CD4-positive, alpha-beta T cell treated with Interleukin-4 for 1 hour (primary cell): ENCODE data around the gene CPM.
"Not testable (repeated sequence)": the region's sequence is repeated elsewhere in the genome, so short reads cannot be mapped to it uniquely, and the experiment has no call there.

Experiments
- DNase-seq, 2 donors: peaks; one replicate each; pipeline ENCODE4 v3.0.0-alpha.2; 2020 to 2022

The CPM gene

DNA sequence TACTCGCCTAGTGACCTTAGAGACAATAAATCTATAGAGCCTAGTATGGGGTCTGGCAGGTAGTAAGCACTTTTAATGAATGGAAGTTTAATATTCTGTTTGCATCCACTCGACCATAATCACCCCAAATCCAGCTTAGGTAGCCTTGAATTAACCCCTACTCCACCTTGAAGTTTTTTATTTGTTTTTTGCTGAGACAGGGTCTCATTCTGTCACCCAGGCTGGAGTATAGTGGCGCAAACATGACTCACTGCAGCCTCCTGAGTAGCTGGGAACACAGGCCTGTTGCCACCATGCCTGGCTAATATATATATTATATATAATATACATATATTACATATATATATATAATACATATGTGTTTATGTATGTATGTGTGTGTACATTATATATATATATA, 86.2 kb downstream of the CPM start:
- DNase-seq: no peak

DNA sequence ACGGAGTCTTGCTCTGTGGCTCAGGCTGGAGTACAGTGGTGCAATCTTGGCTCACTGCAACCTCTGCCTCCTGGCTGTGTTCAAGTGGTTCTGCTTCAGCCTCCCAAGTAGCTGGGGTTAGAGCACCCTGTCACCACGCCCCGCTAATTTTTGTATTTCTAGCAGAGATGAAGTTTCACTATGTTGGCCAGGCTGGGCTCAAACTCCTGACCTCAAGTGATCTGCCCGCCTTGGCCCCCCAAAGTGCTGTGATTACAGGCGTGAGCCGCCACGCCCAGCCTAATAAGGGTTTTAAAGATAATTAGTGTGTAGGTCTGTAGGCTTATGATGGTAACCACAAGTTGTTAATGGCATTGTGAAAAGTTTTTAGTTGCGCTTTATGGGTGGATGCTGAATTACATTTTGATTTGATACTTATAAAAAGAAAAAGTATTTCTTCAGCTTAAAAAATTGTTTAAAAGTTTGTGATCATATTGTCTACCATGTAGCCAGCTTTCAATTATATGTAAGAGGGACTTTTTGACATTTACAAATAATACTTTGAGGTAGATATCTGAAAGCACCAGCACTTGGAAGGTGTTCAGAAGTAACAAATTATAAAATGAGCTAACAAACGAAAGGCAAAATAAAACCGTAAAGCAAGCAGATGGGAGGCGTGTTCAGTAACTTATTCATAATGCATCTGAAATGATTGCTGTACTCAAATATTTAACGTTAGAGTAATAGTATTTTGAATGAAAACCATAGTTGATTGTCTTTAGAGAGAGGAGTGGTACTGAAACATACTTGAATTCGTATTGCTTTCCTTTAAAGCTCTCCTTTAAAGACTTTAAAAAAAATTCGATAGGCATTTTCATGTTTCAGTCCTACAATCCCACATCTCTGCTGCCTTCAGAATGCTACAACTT, 87.9 kb downstream of the CPM start:
- DNase-seq: no peak

DNA sequence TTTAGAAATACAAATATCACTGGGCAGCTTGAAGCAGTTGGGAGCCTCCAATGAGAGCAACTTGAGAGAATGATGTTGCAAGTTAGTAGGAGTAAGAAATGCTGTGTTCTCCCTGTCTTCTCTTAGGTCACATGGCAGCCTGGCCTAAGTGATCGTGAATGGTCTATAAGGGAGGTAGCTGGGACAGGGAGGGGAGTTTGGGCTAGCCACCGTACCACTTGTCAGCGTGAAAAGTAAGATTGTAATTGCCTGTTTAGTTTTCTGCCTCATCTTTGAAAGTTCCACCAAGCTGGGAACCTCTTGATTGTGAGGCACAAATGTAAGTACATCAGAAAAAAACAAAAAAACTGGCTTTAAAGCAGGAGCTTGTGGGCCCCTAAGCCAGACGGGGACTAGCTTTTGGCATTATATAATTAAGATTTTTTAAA, 88.6 kb downstream of the CPM start:
- DNase-seq: no peak

DNA sequence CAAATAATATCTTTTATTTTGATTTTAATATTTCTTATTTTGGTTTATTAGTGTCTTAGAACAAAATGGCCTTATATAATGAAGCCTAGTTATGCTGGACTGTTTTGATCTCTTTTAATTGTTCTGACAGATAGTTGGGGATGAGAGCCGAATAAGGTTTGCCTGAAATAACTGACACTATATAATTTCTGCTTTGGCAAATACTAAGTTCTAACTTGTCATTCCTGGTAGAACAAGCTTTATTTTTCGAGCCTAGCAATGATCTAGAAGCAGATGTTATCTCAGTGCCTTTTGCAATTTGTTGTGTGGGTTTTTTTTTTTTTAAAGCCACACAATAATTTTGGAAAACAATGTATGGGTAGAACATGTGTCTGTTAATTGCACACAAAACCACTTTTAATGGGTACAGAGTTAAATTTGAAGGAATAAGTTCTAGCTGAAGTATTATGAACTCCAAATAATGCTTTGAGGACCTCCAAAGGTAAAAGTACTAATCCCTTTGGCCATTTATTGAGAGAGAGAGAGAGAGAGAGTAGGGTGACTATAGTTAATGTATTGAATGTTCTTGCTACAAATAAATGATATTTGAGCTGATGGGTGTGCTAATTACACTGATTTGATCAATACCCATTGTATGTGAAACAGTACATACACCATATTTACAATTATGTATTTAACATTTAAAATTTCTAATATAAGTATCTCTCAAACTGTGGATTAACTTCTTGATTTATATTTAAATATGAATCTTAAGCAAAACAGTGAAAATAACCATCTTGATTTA, 90.0 kb downstream of the CPM start:
- DNase-seq: no peak

DNA sequence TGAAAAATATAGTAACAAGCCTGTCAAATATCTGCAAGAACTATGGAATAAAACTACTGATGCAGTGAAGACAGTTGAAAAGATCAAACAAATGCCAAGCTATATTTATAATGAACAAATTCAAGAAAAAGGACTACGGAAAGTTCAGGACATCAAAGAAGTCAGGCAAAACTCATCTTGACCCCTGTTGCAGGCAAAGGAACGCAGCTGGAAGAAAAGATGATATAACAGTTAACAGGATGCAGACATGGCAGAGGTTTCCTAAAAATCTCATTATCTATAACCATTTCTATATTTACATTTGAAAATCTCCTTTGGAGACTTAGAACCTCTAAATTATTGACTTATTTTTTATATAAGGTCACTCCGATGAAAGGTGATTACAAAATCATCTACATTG, 90.8 kb downstream of the CPM start:
- DNase-seq: no peak

DNA sequence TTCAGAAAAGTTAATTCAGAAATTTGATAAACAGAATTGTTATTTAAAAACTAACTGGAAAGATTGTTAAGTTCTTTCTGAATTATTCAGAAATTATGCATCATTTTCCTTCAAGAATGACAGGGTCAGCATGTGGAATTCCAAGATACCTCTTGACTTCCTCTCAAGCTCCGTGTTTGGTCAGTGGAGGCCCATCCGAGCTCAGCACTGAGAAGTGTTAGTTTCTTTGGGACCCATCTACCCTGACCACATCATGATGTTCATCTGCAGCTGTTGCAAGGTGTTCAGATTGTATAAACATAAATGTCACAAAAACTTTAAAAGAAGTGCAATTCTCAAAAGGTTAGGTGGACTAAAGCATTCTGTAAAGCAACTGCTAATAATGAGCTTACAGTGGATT, 91.3 kb downstream of the CPM start:
- DNase-seq: no peak

DNA sequence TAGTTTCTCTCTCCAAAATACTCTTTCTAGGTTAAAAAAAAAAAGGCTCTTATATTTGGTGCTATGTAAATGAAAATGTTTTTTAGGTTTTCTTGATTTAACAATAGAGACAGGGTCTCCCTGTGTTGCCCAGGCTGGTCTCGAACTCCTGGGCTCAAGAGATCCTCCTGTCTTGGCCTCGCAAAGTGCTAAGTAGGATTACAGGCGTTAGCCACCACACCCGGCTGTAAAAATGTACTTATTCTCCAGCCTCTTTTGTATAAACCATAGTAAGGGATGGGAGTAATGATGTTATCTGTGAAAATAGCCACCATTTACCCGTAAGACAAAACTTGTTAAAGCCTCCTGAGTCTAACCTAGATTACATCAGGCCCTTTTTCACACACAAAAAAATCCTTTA, 91.8 kb downstream of the CPM start:
- DNase-seq: not testable (repeated sequence)

DNA sequence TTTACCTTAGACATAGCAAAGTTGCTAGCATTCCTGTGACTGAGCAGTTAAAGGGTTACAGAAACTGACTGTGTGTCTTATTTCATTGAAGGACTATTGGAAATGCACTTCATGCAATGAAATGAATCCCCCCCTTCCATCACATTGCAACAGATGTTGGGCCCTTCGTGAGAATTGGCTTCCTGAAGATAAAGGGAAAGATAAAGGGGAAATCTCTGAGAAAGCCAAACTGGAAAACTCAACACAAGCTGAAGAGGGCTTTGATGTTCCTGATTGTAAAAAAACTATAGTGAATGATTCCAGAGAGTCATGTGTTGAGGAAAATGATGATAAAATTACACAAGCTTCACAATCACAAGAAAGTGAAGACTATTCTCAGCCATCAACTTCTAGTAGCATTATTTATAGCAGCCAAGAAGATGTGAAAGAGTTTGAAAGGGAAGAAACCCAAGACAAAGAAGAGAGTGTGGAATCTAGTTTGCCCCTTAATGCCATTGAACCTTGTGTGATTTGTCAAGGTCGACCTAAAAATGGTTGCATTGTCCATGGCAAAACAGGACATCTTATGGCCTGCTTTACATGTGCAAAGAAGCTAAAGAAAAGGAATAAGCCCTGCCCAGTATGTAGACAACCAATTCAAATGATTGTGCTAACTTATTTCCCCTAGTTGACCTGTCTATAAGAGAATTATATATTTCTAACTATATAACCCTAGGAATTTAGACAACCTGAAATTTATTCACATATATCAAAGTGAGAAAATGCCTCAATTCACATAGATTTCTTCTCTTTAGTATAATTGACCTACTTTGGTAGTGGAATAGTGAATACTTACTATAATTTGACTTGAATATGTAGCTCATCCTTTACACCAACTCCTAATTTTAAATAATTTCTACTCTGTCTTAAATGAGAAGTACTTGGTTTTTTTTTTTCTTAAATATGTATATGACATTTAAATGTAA, 93.5 kb downstream of the CPM start:
- no peak for DNase-seq

DNA sequence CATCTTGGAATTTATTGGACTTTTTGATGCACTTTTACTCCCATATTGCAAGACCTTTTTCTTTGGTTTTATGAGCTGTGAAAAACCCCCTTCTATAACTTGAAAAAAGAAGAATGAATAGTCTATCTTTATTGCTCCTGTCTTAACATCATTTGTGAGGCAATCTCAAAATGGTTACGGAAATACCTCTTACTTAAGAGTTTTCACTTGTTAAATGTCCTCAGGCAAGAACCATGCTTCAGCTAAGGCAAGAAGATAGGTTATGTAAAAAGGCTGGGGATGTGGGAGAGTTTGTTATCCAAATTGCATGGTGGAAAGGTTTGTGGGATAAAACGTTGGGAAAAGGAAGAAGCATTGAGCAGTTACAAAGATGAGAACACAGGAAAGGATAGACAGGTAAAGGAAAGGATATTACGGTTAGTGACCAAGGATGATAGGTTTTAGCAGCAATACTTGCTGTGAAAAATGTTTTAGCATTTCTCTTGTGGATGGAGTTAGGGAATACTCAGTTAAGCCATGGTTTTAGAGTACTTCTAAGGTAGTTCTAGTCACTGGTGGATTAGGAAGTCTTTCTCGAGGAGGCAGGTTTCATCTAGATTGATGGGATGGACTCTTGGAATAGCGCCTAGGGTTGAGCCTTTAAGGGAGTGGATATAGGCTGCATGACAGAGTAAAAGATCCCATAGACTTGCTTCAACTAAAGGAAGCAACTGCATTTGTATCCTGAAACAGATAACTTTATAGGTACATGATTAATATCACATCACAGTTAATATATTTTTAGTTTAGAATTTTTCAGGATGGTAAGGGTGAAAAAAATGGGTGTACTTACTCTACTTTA, 94.7 kb downstream of the CPM start:
- DNase-seq: no peak

DNA sequence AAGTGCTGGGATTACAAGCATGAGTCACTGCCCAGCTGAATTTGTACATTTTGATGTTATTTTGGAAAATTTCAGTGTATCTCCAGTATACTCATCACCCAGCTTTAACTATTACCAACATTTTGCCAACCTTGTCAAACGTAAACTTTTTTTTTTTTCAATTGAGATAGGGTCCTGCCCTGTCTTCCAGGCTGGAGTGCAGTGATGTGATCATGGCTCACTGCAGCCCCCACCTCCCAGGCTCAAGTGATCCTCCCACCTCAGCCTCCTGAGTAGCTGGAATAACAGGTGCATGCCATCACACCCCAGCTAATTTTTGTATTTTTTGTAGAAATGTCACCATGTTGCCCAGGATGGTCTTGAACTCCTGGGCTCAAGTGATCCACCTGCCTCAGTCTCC, 95.8 kb downstream of the CPM start:
- DNase-seq: no peak

DNA sequence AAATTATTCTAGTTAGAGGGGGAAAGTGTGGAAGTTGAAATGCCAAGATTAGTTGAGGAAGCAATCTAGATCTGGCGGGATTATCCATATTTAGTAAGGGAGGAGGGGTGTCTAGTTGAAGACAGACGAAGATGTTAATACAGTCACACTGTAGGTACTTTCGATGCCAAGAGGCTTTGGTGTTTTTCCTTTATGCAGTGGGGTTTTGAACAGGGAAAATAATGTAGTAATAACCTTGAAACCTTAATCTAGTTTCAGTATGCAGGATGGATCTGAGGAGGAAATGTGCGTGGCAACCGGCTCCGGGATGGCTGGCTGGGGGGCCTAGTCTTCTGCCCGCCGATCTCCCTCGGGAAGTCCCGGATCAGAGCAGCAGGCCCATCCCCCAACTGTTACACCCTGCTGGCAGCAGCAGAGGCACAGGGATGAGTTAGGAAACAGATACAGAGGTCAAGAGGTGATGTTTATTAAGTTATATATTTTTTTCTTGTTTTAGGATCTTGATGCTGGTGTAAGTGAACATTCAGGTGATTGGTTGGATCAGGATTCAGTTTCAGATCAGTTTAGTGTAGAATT, 97.5 kb downstream of the CPM start:
- DNase-seq: no peak

DNA sequence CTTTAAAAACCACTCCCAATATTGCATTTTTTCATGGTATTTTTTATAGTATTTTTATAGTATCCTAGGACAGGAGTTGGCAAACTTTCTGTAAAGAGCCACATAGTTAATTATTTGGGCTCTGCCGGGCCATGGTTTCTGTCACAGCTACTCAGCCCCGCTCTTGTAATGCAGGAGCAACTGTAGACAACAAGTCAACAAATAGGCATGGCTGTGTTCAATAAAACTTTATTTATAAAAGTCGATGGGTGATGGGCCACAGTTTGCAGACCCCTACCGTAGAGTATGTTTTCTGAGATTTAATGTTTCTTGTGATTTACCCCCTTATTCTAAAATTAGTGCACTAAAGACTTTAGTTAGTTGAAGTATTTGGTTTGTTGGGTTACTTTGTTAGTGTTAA, 99.5 kb downstream of the CPM start:
- DNase-seq: no peak

DNA sequence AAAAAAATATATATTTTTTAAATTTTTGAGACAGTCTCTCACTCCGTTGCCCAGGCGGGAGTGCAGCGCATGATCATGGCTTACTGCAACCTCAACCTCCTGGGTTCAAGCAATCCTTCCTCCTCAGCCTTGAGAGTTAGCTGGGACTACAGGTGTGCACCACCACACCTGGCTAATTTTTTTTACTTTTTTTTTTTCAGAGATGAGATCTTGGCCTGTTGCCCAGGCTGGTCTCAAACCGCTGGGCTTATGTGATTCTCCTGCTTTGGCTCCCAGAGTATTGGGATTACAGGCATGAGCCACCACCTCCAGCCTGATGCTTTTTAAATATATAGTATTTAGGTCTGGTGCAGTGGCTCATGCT, 100.5 kb downstream of the CPM start:
- no peak for DNase-seq

DNA sequence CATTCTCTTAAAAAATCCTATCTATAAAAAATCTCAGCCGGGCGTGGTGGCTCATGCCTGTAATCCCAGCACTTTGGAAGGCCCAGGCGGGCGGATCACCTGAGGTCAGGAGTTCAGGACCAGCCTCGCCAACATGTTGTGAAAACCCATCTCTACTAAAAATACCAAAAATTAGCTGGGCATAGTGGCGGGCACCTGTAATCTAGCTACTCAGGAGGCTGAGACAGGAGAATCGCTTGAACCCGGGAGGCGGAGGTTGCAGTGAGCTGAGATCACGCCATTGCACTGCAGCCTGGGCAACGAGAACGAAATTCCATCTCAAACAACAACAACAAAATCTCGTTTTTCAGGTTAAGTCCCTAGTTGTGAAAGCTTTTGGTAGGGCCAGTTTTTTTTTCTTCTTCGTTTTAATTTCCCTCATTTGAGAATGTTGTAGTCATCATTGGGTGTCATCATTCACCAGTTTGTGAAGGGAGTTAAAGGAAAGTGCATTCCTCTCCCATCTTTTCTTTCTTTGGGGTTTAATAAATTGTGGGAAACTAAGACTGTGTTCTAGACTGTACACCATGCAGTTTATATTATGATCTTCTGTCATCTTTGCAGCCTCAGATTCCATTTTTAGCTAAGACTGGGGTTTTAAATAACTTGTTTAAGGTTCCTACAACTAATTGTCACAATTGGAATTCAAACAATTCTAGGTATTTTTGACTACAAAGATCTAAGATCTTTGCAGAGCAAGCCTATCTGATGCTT, 101.0 kb downstream of the CPM start:
- no peak for DNase-seq

DNA sequence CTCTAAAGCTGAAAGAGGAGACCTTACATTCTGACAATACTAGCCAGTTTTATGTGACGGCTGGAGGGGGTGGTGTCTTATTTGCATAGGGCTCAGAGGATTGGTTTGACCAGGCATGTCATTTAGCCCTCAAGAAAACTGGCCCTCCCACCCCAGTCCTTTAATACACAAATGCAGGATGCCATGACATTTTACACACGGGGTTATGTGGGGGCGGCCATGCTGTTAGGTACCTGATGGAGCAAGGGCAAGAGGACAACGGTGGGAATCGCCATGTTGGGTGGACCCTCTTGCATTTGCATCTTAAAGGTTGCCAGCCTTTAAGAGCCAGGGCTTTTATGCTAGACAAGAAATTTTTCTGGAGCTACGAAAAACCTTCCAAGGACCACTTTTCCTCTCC, 101.7 kb downstream of the CPM start:
- no peak for DNase-seq

DNA sequence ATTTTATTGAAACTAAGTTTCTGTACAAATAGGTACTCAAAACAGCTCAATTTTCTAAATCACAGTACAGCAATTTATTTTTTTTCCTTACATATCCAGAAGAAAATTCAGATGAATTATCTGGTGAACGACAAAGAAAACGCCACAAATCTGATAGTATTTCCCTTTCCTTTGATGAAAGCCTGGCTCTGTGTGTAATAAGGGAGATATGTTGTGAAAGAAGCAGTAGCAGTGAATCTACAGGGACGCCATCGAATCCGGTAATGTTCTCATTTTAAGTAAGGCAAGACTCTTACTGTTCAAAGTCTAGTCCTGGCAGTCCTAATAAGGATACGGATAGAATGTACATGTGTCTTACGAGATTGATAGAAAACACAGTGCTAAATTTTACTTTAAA, 104.3 kb downstream of the CPM start:
- DNase-seq: no peak

DNA sequence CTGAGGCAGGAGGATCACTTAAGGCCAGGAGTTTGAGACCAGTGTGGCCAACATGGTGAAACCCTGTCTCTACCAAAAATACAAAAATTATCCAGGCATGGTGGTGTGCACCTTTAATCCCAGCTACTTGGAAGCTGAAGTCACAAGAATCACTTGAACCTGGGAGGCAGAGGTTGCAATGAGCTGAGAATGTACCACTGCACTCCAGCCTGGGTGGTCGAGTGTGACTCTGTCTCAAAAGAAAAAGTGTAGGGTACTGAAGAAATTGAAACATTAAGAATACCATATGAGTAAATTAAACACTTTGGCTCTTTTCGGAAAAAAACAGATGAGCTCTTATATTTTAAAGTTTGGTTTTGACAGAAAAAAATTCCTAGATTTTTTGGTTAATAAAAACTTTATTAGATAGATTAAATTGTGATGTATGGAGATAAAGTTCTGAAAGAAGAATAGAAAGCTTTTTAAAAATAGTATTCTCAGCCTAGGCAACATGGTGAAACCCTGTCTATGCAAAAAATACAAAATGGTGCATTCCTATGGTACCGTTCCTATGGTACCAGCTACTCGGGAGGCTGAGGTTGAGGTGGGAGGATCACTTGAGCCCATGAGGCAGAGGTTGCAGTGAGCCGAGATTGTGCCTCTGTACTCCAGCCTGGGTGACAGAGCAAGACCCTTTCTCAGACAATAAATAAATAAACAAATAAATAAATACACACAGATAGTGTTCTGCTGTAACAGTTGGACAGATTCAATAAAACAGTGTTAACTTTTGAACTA, 104.9 kb downstream of the CPM start:
- DNase-seq: no peak

DNA sequence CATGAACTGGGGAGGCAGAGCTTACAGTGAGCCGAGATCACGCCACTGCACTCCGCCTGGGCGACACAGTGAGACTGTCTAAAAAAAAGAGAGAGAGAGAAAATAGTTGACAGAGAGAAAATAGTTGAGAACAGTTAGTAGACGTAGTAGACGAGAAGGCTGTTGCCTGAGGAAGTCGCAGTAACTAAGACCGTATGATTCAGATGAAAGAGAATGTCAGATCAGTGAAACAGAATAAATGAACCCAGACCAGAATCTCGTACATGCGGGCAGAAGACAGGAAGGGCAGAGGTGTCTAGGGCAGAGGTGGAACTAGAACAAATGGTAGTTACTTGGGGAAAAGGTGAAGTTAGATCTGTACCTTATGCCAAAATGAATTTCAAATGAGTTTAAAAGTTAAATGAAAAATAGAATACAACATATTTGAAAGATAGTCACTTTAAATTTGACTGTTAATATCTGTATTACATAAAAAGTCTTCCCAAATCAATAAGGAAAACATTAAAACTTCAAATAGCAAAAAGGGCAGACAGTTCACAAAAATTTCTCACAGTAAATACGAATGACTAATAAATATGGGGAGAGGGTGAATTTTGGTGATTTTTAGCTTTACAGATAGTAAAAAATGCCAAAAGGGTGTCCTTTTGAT, 107.3 kb downstream of the CPM start:
- DNase-seq: no peak

DNA sequence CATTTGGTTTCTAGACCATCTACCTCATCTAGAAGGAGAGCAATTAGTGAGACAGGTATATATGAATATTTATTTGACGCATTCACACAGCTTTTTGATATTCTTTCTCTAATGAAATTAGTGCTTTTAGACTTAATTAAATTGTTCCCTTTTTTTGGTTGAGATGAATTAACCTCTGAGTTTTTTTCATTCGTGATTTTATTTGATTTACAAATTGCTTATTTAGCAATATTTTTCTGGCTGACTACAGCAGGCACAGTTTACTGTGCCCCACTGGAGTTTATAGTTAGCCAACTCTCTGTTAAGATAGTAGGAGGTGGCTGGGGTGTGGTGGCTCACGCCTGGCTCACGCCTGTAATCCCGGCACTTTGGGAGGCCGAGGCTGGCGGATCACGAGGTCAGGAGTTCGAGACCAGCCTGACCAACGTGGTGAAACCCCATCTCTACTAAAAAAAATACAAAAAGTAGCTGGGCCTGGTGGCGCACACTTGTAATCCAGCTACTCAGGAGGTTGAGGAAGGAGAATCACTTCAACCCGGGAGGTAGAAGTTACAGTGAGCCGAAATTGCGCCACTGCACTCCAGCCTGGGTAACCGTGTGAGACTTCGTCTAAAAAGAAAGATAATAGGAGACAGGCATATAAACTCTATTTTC, 108.2 kb downstream of the CPM start:
- no peak for DNase-seq
